EL (cell line): ENCODE data around the gene TNPO2.
"Not testable (repeated sequence)": the region's sequence is repeated elsewhere in the genome, so short reads cannot be mapped to it uniquely, and the experiment has no call there.

ENCODE experiments used
- DNase-seq: peaks from one replicate; pipeline ENCODE4 v3.0.0-alpha.2; 2016

Gene TNPO2

GRCh38 chr19:12736995-12737834 is 13.5 kb upstream of the TNPO2 start, which contains the start of gene GET3:
Gene GET3 (plus strand): TSS chr19:12737497. CDS start chr19:12737506, 9 bp downstream.
- peak; percentile 100 for DNase-seq

GRCh38 chr19:12733369-12734214 is 9.9 kb upstream of the TNPO2 start:
- peak; percentile 65 for DNase-seq

- DNase-seq, result no peak
Observed at GRCh38 chr19:12731337-12731736, 7.6 kb upstream of the TNPO2 start.

GRCh38 chr19:12730064-12730463 is 6.3 kb upstream of the TNPO2 start:
- DNase-seq, result no peak

GRCh38 chr19:12727745-12728433 is 4.2 kb upstream of the TNPO2 start:
- no peak for DNase-seq

GRCh38 chr19:12726988-12727316 is 3.2 kb upstream of the TNPO2 start:
- no peak for DNase-seq

- DNase-seq, result not testable (repeated sequence)
Observed at GRCh38 chr19:12725612-12726011, 1.9 kb upstream of the TNPO2 start.

- DNase-seq, result peak; percentile 13
Observed at GRCh38 chr19:12723381-12723640, 421 bp downstream of the TNPO2 start.

GRCh38 chr19:12722566-12723380 is 959 bp downstream of the TNPO2 start:
- peak; percentile 99 for DNase-seq

GRCh38 chr19:12721656-12722565 is 1.8 kb downstream of the TNPO2 start:
- peak; percentile 82 for DNase-seq

GRCh38 chr19:12720851-12721655 is 2.7 kb downstream of the TNPO2 start:
- DNase-seq, result peak; percentile 33

GRCh38 chr19:12720296-12720695 is 3.4 kb downstream of the TNPO2 start:
- no peak for DNase-seq

- DNase-seq, result no peak
Observed at GRCh38 chr19:12715929-12716328, 7.8 kb downstream of the TNPO2 start.

GRCh38 chr19:12715102-12715501 is 8.6 kb downstream of the TNPO2 start:
- no peak for DNase-seq

- not testable (repeated sequence) for DNase-seq
Observed at GRCh38 chr19:12713304-12713703, 10.4 kb downstream of the TNPO2 start.

GRCh38 chr19:12712077-12712476 is 11.7 kb downstream of the TNPO2 start:
- not testable (repeated sequence) for DNase-seq

GRCh38 chr19:12711187-12711586 is 12.5 kb downstream of the TNPO2 start:
- no peak for DNase-seq

GRCh38 chr19:12708641-12709040 is 15.1 kb downstream of the TNPO2 start:
- no peak for DNase-seq

GRCh38 chr19:12706332-12706718 is 17.4 kb downstream of the TNPO2 start:
- no peak for DNase-seq

- DNase-seq, result no peak
Observed at GRCh38 chr19:12705654-12706331, 17.9 kb downstream of the TNPO2 start.
